Measurements from ENCODE around the gene IL17RE. TPM values are rescaled to one million over a fixed set of nuclear protein-coding genes. Genes with fewer than 3 reads are reported as not detected.

Gene IL17RE
- total and polyA plus RNA-seq, 2 of the 13 experiments (the other 11 are each of a cell fraction or from before 2014, with no cell fraction given): 14.5 to 24.1 TPM

- TF ChIP-seq ZBTB44 (CRISPR knock-in tag; IDR thresholded peaks at IDR 0.05): 0 out of 2 replicates have a peak, but pooled peaks have one; percentile 82
- TF ChIP-seq ZGPAT (CRISPR knock-in tag; IDR thresholded peaks at IDR 0.05): peak; percentile 41; the same call in 1 of the 2 replicates
- TF ChIP-seq GABPB1 (CRISPR knock-in tag; IDR thresholded peaks at IDR 0.05): peak; percentile 83
- no peak for TF ChIP-seq ZNF383 (CRISPR knock-in tag; IDR thresholded peaks at IDR 0.05; ENCODE audit: borderline replicate concordance)
- peak; percentile 61; the same call in 1 of the 2 replicates for TF ChIP-seq ZNF12 (CRISPR knock-in tag; IDR thresholded peaks at IDR 0.05)
- no peak for TF ChIP-seq NR2F1 (CRISPR knock-in tag; IDR thresholded peaks at IDR 0.05)
- TF ChIP-seq HHEX (CRISPR knock-in tag; IDR thresholded peaks at IDR 0.05): no peak
- TF ChIP-seq JUND (CRISPR knock-in tag; IDR thresholded peaks at IDR 0.05): no peak
- TF ChIP-seq ZNF318 (CRISPR knock-in tag; IDR thresholded peaks at IDR 0.05): no peak
- peak; percentile 46 for TF ChIP-seq ZFP91 (CRISPR knock-in tag; IDR thresholded peaks at IDR 0.05; ENCODE audit: borderline replicate concordance)
- TF ChIP-seq ZNF574 (CRISPR knock-in tag; IDR thresholded peaks at IDR 0.05): peak; percentile 78
These were observed 12.8 kb downstream of the IL17RE start (continued) for GRCh38 chr3:9915254-9916141.

Measured in HepG2 (cell line).